ENCODE data around the gene ASB18.

GRCh38 chr2:236175548-236176150, 88.6 kb downstream of the ASB18 start:
- no peak for TF ChIP-seq CTCF (IDR thresholded peaks at IDR 0.05; ENCODE audit: low read length)
- no peak for TF ChIP-seq EZH2 (IDR thresholded peaks at IDR 0.05; ENCODE audit: borderline replicate concordance, low read length)

All from OCI-LY1 (cell line).